ENCODE results near the gene HOXC11. TPM values are rescaled to one million over a fixed set of nuclear protein-coding genes. Genes with fewer than 3 reads are reported as not detected.

HOXC11 gene
- total and polyA plus RNA-seq, 10 of the 15 experiments (the other 5 are each of a cell fraction or from before 2014, with no cell fraction given), result not detected

DNA sequence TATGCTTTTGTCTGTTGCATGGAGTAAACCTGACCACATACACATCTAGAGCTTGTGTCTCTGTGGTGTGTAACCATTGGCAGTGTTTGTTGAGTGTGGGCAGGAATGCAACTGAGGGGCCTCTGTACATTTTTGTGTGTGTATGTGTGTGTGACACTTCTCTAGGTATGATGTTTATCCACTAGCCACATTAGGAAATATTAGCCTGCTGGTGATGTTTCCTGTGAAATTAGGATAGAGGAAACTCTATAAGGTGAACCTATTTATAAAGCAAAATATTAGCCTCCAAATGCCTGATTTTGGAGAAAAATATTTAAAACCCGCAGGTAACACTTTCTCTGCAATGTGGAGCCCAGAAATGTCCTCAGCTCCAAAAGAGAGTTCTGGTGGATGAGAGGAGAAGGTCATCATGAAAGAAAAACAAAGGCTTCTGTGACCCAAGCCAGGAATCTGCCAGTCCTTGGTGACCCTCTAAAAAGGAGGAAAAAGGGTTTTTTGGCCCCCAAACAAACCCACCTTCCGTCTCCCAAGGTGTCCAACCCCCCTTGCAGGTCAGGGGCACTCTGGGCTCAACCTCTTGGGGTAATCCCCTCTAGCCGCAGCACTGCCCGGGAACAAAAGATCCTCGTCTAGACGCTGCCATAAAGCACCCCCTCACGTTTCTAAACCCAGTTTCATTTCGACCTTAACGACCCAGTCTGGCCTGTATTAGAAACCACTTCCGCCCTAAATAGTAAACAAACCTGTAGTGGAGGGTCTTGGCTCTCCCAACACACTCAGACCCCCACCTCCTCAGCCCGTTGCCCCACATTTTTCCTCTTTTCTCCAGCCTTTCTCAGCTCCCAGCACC is 4.9 kb downstream of the HOXC11 start:
- no peaks in the 10 kb centered on the region for H3K36me3 ChIP-seq (ENCODE audit: control insufficient read depth in 2 of 2, insufficient read depth in 2 of 2, low read length in 1 of 2)
- no peak overlapping the region for H2AFZ ChIP-seq (ENCODE audit: control insufficient read depth, low read depth, low read length)
- in situ Hi-C loops (cut with MboI), result no loop called here
- FAIRE-seq (no peak), DNase-seq (ENCODE audit: low read depth, low spot score) (no peak), ATAC-seq (peak; percentile 77)
- SMC1A ChIA-PET (ENCODE audit: uncharacterized antibody, unreplicated experiment), result interaction anchor here (0.7 kb wide), 1 partner anchor 10 kb away, joined by 3 read pairs; no protein-coding TSS in a partner anchor
- H3K9ac ChIP-seq (ENCODE audit: control insufficient read depth, insufficient read depth, low read length), result no peak overlapping the region
- H3K4me1 ChIP-seq (ENCODE audit: control insufficient read depth, insufficient read depth, low read length), result peaks cover 22% of the 10 kb centered on the region
- H3K27ac ChIP-seq (ENCODE audit: control insufficient read depth, insufficient read depth), result no peak overlapping the region
- no peaks in the 10 kb centered on the region for H4K20me1 ChIP-seq (ENCODE audit: control insufficient read depth, insufficient read depth)
- BruUV-seq (replicated peaks), result no TSS peak
- POLR2A ChIA-PET, result no interaction called here
- intact Hi-C loops (cut with micrococcal nuclease; ENCODE audit: unreplicated experiment), result no loop called here
- no peaks in the 10 kb centered on the region for H3K79me2 ChIP-seq (ENCODE audit: control insufficient read depth, insufficient read depth, low read length)
- peaks cover 24 to 32% of the 10 kb centered on the region in 2 experiments for H3K27me3 ChIP-seq (replicated peaks in 1 of 2; ENCODE audit: control insufficient read depth in 2 of 2, insufficient read depth in 2 of 2, low read length in 1 of 2)
- H3K4me2 ChIP-seq (ENCODE audit: control insufficient read depth, insufficient read depth), result peak overlapping the region; percentile 25
- no peak overlapping the region for H3K4me3 ChIP-seq
- WGBS (ENCODE audit: insufficient coverage, insufficient replicate concordance, low lambda C conversion rate, missing lambda C conversion rate), result 6% methylated on average over 11 of the region's 11 CpGs
- RAD21 ChIA-PET (ENCODE audit: unreplicated experiment), result no interaction called here
- CTCF ChIA-PET, result no interaction called here
- no peaks in the 10 kb centered on the region; the same call in 1 of the 3 replicates for H3K9me3 ChIP-seq (replicated peaks; ENCODE audit: control insufficient read depth, insufficient read depth, low read length)
- TF ChIP-seq ZNF687 (IDR thresholded peaks at IDR 0.05) (no peak), PML (IDR thresholded peaks at IDR 0.05; ENCODE audit: low read length) (no peak), TCF3 (IDR thresholded peaks at IDR 0.05; ENCODE audit: borderline replicate concordance, insufficient read depth, low read depth, low read length) (no peak), NFYA (IDR thresholded peaks at IDR 0.05; ENCODE audit: borderline replicate concordance, low read depth, low read length) (no peak), SUZ12 (IDR thresholded peaks at IDR 0.05; ENCODE audit: unreplicated experiment) (no peak), NR2F1 (conservative IDR thresholded peaks at IDR 0.05) (peak; percentile 48; the same call in 1 of the 2 replicates), JUNB (IDR thresholded peaks at IDR 0.05) (no peak), TCF12 (IDR thresholded peaks at IDR 0.05; ENCODE audit: low read depth, low read length) (no peak), SKIL (IDR thresholded peaks at IDR 0.05; ENCODE audit: low read depth, poor library complexity, severe bottlenecking) (peak; percentile 61), ZNF592 (IDR thresholded peaks at IDR 0.05) (no peak), BHLHE40 (IDR thresholded peaks at IDR 0.05; ENCODE audit: borderline replicate concordance in 1 of 2, low read depth in 2 of 2, low read length in 1 of 2) (peak; percentile 80 to 87), MXI1 (IDR thresholded peaks at IDR 0.05; ENCODE audit: low read depth, low read length) (no peak), SP1 (IDR thresholded peaks at IDR 0.05; ENCODE audit: low read depth, low read length) (no peak)

All from GM12878 (cell line).